ENCODE measurements around the gene SLC35D1. TPM values are rescaled to one million over a fixed set of nuclear protein-coding genes. Genes with fewer than 3 reads are reported as not detected.

The SLC35D1 gene
- total and polyA plus RNA-seq, 9 of the 15 experiments (the other 6 are each of a cell fraction or from before 2014, with no cell fraction given), result 2.3 to 10.4 (median 6.4) TPM

DNA sequence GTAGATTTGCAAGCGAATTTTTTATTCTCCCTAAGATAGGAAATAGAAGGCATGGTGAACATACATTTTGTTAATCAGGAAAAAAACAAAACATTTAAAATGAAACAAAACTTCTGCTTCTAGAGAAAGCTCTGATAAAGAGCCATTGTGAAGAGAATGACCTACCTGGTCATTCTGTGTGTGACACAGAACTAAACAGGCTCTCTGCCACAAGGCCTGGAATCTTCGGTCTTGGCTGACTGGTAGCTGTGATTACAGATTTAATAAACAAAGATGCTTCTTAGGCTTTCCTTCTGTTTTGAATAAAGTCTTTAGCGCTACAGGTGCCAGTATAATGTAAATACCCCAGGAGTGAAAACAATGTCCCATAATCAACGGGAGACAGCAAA, 22.1 kb downstream of the SLC35D1 start (continued):
- TF ChIP-seq, protein P1, sequence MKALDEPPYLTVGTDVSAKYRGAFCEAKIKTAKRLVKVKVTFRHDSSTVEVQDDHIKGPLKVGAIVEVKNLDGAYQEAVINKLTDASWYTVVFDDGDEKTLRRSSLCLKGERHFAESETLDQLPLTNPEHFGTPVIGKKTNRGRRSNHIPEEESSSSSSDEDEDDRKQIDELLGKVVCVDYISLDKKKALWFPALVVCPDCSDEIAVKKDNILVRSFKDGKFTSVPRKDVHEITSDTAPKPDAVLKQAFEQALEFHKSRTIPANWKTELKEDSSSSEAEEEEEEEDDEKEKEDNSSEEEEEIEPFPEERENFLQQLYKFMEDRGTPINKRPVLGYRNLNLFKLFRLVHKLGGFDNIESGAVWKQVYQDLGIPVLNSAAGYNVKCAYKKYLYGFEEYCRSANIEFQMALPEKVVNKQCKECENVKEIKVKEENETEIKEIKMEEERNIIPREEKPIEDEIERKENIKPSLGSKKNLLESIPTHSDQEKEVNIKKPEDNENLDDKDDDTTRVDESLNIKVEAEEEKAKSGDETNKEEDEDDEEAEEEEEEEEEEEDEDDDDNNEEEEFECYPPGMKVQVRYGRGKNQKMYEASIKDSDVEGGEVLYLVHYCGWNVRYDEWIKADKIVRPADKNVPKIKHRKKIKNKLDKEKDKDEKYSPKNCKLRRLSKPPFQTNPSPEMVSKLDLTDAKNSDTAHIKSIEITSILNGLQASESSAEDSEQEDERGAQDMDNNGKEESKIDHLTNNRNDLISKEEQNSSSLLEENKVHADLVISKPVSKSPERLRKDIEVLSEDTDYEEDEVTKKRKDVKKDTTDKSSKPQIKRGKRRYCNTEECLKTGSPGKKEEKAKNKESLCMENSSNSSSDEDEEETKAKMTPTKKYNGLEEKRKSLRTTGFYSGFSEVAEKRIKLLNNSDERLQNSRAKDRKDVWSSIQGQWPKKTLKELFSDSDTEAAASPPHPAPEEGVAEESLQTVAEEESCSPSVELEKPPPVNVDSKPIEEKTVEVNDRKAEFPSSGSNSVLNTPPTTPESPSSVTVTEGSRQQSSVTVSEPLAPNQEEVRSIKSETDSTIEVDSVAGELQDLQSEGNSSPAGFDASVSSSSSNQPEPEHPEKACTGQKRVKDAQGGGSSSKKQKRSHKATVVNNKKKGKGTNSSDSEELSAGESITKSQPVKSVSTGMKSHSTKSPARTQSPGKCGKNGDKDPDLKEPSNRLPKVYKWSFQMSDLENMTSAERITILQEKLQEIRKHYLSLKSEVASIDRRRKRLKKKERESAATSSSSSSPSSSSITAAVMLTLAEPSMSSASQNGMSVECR (CRISPR knock-in tag; IDR thresholded peaks at IDR 0.05), result no peak
- TF ChIP-seq TRIM24 (IDR thresholded peaks at IDR 0.05), result no peak

- BruUV-seq (replicated peaks), result no TSS peak
- Histone ChIP-seq H3K27ac (ENCODE audit: extremely low read depth, low read depth, low read length) (no peak overlapping the region), H3K9ac (ENCODE audit: insufficient read depth in 1 of 2, low read depth in 2 of 2, low read length in 2 of 2) (no peak overlapping the region), H3K79me2 (ENCODE audit: control insufficient read depth, insufficient read depth, low read length) (no peaks in the 10 kb centered on the region), H2AFZ (ENCODE audit: low read depth, low read length) (no peak overlapping the region), H3K9me3 (replicated peaks; ENCODE audit: control insufficient read depth, insufficient read depth, low read depth, low read length) (no peaks in the 10 kb centered on the region), H4K20me1 (replicated peaks; ENCODE audit: control insufficient read depth, insufficient read depth, low read length) (no peaks in the 10 kb centered on the region), H3K4me1 (replicated peaks in 1 of 2; ENCODE audit: control insufficient read depth in 2 of 2, insufficient read depth in 2 of 2, low read length in 2 of 2) (no peaks in the 10 kb centered on the region), H3K9me1 (ENCODE audit: control insufficient read depth, insufficient read depth, low read length) (no peaks in the 10 kb centered on the region), H3K27me3 (ENCODE audit: control insufficient read depth in 2 of 2, insufficient read depth in 2 of 2, low read length in 2 of 2) (no peaks in the 10 kb centered on the region), H3K4me3 (no peak overlapping the region), H3K4me2 (ENCODE audit: insufficient read depth, low read length) (no peak overlapping the region), H3K36me3 (ENCODE audit: control insufficient read depth, insufficient read depth, low read length) (peaks cover 10% of the 10 kb centered on the region; the same call in 1 of the 3 replicates)
- CTCF ChIA-PET (ENCODE audit: low intra/inter-chr PET ratio), result no interaction called here
- DNase-seq (ENCODE audit: extremely low read depth in 1 of 4, low spot score in 3 of 4) (no peak), FAIRE-seq (no peak), ATAC-seq (no peak)
- intact Hi-C loops (cut with micrococcal nuclease), result no loop called here
- in situ Hi-C loops (cut with MboI), result no loop called here
- 85% methylated on average over 5 of the region's 5 CpGs for WGBS (ENCODE audit: insufficient coverage, low coverage, missing lambda C conversion rate)
- TF ChIP-seq CUX1 (CRISPR knock-in tag; IDR thresholded peaks at IDR 0.05) (no peak), ZBTB34 (CRISPR knock-in tag; IDR thresholded peaks at IDR 0.05) (no peak), NR2C1 (IDR thresholded peaks at IDR 0.05) (no peak), NR2C1 (tag; IDR thresholded peaks at IDR 0.05) (no peak), TCF3 (CRISPR knock-in tag; IDR thresholded peaks at IDR 0.05) (no peak), GTF2A2 (tag; IDR thresholded peaks at IDR 0.05) (no peak), RAD21 (CRISPR knock-in tag; conservative IDR thresholded peaks at IDR 0.05 in 1 of 2, IDR thresholded peaks at IDR 0.05 in 1 of 2) (no peak)
- POLR2A ChIA-PET, result interaction anchor here (1.0 kb wide), 1 partner anchor 106 kb away, joined by 3 read pairs; no protein-coding TSS in a partner anchor
Observed at GRCh38 chr1:67031121-67031858, 22.7 kb downstream of the SLC35D1 start.
